ENCODE data around the gene EDARADD. TPM values are rescaled to one million over a fixed set of nuclear protein-coding genes. Genes with fewer than 3 reads are reported as not detected.
"Not testable (repeated sequence)": the region's sequence is repeated elsewhere in the genome, so short reads cannot be mapped to it uniquely, and the experiment has no call there.

Gene EDARADD
- total RNA-seq, 1 experiment from 2014 or later, result 0.91 TPM

DNA sequence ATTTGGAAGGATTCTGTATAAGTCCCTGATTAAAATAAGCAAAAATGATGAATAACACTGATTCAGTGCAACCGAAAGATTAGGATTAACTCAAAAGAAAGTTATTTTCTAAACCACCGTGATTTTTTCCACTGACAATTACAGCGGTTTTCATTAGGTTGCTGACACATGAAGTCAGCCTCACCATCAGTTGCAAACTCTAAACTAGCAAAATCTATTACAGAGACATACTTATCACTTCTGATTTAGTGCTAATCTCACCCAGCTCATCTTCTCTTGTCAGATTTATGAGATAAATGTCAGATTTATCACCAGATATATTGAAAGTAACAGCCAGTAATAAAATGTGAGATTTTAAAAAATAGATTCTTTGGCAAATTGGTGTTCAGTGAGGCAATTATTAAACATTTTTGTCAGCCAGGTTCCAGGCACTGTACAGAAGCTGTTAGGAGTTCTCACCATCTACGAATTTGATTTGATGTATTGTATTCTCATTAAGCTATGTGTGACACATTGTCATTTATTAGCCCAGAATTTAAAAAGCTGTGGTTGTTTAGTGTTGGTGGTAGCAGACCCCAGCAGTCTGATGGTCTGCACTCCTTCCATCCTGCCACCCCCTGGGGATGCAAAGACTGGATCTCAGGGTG lies 92.4 kb downstream of the EDARADD start:
- ATAC-seq (no peak), DNase-seq (no peak)
- Histone ChIP-seq H3K4me2 (ENCODE audit: low read length) (no peak overlapping the region), H3K27me3 (ENCODE audit: low read length) (no peaks in the 10 kb centered on the region), H3K9ac (ENCODE audit: low read length) (no peak overlapping the region), H3K4me1 (ENCODE audit: insufficient read depth, low read length) (no peaks in the 10 kb centered on the region), H3F3A (ENCODE audit: low read length, unreplicated experiment) (no peaks in the 10 kb centered on the region), H3K9me3 (ENCODE audit: low read length) (no peaks in the 10 kb centered on the region), H4K20me1 (ENCODE audit: low read length) (no peaks in the 10 kb centered on the region), H3K4me3 (ENCODE audit: low read length) (no peak overlapping the region), H3K36me3 (ENCODE audit: low read depth, low read length) (no peaks in the 10 kb centered on the region), H2AFZ (ENCODE audit: low read length) (no peak overlapping the region), H3K9me2 (replicated peaks; ENCODE audit: low read length) (no peaks in the 10 kb centered on the region), H3K79me2 (ENCODE audit: low read length) (no peaks in the 10 kb centered on the region), H3K27ac (ENCODE audit: low read length) (no peak overlapping the region)
- TF ChIP-seq EZH2 (IDR thresholded peaks at IDR 0.05; ENCODE audit: low read length, unreplicated experiment), result no peak
- ChIA-PET POLR2A (ENCODE audit: unreplicated experiment) (no interaction called here), CTCF (interaction anchor here (0.6 kb wide), 1 partner anchor 30 kb away, joined by 4 read pairs; no protein-coding TSS in a partner anchor)
- intact Hi-C loops (cut with micrococcal nuclease), result no loop called here
- BruUV-seq (replicated peaks), result no TSS peak

DNA sequence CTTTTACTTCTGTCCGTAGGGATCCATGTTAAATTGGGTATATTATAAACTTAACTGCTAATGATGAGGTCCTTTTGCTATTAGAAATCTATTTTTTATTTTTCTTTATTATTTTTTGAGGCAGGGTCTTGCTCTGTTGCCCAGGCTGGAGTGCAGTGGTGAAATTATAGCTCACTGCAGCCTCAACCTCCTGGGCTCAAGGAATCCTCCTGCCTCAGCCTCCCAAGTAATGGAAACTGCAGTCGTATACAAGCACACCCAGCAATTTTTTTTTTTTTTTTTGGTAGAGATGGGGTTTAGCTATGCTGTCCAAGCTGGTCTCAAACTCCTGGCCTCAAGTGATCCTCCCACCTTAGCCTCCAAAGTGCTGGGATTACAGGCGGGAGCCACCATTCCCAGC lies 95.1 kb downstream of the EDARADD start:
- H3K9me2 ChIP-seq (replicated peaks; ENCODE audit: low read length); intact Hi-C loops (cut with micrococcal nuclease); H3K4me3 ChIP-seq (ENCODE audit: low read length); DNase-seq; H3K27me3 ChIP-seq (ENCODE audit: low read length); H3K9me3 ChIP-seq (ENCODE audit: low read length); ATAC-seq; H3K79me2 ChIP-seq (ENCODE audit: low read length); H3F3A ChIP-seq (ENCODE audit: low read length, unreplicated experiment); H3K27ac ChIP-seq (ENCODE audit: low read length); CTCF ChIA-PET; H3K4me2 ChIP-seq (ENCODE audit: low read length); POLR2A ChIA-PET (ENCODE audit: unreplicated experiment); H3K9ac ChIP-seq (ENCODE audit: low read length); BruUV-seq (replicated peaks); H3K4me1 ChIP-seq (ENCODE audit: insufficient read depth, low read length); H2AFZ ChIP-seq (ENCODE audit: low read length); H4K20me1 ChIP-seq (ENCODE audit: low read length); H3K36me3 ChIP-seq (ENCODE audit: low read depth, low read length): not testable (repeated sequence)

DNA sequence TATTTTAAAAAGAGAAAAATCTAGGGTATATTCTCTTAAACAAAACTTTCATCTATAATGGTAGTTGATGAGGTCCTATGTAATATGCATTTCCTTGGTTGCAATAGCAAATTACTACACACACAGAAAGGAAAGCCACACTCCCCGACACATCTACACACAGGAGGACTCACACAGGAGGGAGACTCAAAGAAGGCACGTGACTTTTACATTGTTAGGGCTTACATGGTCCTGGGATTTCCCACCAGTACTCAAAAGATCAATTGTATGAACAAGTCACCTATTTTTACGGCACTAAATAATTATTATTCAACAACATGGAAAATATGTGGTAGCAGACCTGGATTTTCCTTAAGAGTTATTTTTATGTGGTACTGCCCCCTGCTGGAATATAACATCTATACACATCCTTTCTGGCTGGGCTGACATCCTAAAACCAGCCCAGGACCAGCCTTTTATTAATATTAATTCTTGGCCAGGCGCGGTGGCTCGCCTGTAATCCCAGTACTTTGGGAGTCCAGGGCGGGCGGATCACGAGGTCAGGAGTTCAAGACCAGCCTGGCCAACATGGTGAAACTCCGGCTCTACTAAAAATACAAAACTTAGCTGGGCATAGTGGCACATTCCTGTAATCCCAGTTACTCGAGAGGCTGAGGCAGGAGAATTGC lies 95.8 kb downstream of the EDARADD start:
- H3F3A ChIP-seq (ENCODE audit: low read length, unreplicated experiment), result no peaks in the 10 kb centered on the region
- ATAC-seq (peak; percentile 71), DNase-seq (peak; percentile 66)
- no peaks in the 10 kb centered on the region for H3K27me3 ChIP-seq (ENCODE audit: low read length)
- H3K4me1 ChIP-seq (ENCODE audit: insufficient read depth, low read length), result no peaks in the 10 kb centered on the region
- CTCF ChIA-PET, result no interaction called here
- no peak overlapping the region for H2AFZ ChIP-seq (ENCODE audit: low read length)
- H4K20me1 ChIP-seq (ENCODE audit: low read length), result no peaks in the 10 kb centered on the region
- no peak overlapping the region for H3K27ac ChIP-seq (ENCODE audit: low read length)
- H3K79me2 ChIP-seq (ENCODE audit: low read length), result no peaks in the 10 kb centered on the region
- H3K36me3 ChIP-seq (ENCODE audit: low read depth, low read length), result no peaks in the 10 kb centered on the region
- POLR2A ChIA-PET (ENCODE audit: unreplicated experiment), result no interaction called here
- H3K4me3 ChIP-seq (ENCODE audit: low read length), result no peak overlapping the region
- no TSS peak for BruUV-seq (replicated peaks)
- no peaks in the 10 kb centered on the region for H3K9me2 ChIP-seq (replicated peaks; ENCODE audit: low read length)
- TF ChIP-seq EZH2 (IDR thresholded peaks at IDR 0.05; ENCODE audit: low read length, unreplicated experiment), result no peak
- no peak for TF ChIP-seq EZH2phosphoT487 (IDR thresholded peaks at IDR 0.05; ENCODE audit: borderline replicate concordance, low read length)
- TF ChIP-seq, protein P1, sequence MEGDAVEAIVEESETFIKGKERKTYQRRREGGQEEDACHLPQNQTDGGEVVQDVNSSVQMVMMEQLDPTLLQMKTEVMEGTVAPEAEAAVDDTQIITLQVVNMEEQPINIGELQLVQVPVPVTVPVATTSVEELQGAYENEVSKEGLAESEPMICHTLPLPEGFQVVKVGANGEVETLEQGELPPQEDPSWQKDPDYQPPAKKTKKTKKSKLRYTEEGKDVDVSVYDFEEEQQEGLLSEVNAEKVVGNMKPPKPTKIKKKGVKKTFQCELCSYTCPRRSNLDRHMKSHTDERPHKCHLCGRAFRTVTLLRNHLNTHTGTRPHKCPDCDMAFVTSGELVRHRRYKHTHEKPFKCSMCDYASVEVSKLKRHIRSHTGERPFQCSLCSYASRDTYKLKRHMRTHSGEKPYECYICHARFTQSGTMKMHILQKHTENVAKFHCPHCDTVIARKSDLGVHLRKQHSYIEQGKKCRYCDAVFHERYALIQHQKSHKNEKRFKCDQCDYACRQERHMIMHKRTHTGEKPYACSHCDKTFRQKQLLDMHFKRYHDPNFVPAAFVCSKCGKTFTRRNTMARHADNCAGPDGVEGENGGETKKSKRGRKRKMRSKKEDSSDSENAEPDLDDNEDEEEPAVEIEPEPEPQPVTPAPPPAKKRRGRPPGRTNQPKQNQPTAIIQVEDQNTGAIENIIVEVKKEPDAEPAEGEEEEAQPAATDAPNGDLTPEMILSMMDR (conservative IDR thresholded peaks at IDR 0.05; ENCODE audit: low read depth, low read length), result peak; percentile 60
- no peaks in the 10 kb centered on the region for H3K9me3 ChIP-seq (ENCODE audit: low read length)
- no peak overlapping the region for H3K9ac ChIP-seq (ENCODE audit: low read length)
- no peak overlapping the region for H3K4me2 ChIP-seq (ENCODE audit: low read length)
- intact Hi-C loops (cut with micrococcal nuclease), result loop anchor here (1.0 to 5.0 kb wide), 2 partner anchors 42 to 381 kb away; no protein-coding TSS in a partner anchor

All from PC-3 (cell line).